Dermis blood vessel endothelial cell (primary cell): Measurements from ENCODE around the gene AKAP13. TPM values are rescaled to one million over a fixed set of nuclear protein-coding genes. Genes with fewer than 3 reads are reported as not detected.
"Not testable (repeated sequence)": the region's sequence is repeated elsewhere in the genome, so short reads cannot be mapped to it uniquely, and the experiment has no call there.

Experiments used
- DNase-seq: peaks from one replicate; pipeline ENCODE4 v3.0.0; 2010
- total RNA-seq: library from RNA; depleted of rRNA; stranded (reverse); fragments of >200 nt; gene quantifications from 2 replicates; pipeline ENCODE4 v1.2.3, GENCODE V29; 2014

AKAP13 gene
- total RNA-seq, 1 donor from 2014 or later, result 77.4 TPM

GRCh38 chr15:85578941-85579701 is 198.7 kb downstream of the AKAP13 start:
- peak; percentile 62 for DNase-seq

- DNase-seq, result no peak
These were observed 199.7 kb downstream of the AKAP13 start for GRCh38 chr15:85579957-85580694.

DNA sequence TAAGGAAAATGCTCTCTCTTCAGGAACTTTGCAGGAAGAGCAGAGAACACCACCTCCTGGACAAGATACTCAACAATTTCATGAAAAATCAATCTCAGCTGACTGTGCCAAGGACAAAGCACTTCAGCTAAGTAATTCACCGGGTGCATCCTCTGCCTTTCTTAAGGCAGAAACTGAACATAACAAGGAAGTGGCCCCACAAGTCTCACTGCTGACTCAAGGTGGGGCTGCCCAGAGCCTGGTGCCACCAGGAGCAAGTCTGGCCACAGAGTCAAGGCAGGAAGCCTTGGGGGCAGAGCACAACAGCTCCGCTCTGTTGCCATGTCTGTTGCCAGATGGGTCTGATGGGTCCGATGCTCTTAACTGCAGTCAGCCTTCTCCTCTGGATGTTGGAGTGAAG is 200.5 kb downstream of the AKAP13 start:
- peak; percentile 65 for DNase-seq

DNA sequence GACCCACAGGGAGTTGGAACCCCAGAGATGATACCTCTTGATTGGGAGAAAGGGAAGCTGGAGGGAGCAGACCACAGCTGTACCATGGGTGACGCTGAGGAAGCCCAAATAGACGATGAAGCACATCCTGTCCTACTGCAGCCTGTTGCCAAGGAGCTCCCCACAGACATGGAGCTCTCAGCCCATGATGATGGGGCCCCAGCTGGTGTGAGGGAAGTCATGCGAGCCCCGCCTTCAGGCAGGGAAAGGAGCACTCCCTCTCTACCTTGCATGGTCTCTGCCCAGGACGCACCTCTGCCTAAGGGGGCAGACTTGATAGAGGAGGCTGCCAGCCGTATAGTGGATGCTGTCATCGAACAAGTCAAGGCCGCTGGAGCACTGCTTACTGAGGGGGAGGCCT is 201.1 kb downstream of the AKAP13 start:
- DNase-seq, result peak; percentile 48

GRCh38 chr15:85582131-85583079 is 202.0 kb downstream of the AKAP13 start:
- peak; percentile 95 for DNase-seq

GRCh38 chr15:85583442-85583841 is 203.0 kb downstream of the AKAP13 start:
- DNase-seq, result no peak

GRCh38 chr15:85583923-85584390 is 203.6 kb downstream of the AKAP13 start:
- peak; percentile 62 for DNase-seq

DNA sequence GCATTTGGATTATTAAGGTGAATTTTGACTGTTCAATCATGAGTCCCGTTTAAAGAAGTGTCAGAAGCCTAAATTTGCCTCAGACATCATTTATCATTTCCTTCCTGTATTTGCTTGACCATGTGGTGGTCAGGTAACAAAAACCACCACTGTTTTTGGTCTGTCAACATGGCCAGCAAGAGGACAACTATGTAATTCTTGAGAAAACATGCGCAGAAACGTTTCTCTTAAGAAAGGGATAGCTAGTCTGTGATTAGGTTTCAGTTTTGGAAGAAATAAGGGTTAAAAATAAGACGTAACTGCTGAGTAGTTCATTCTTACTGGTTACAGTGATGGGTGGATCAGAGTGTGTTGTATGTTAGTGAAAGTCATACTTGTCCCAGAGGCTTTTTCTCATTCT is 204.5 kb downstream of the AKAP13 start:
- no peak for DNase-seq

DNA sequence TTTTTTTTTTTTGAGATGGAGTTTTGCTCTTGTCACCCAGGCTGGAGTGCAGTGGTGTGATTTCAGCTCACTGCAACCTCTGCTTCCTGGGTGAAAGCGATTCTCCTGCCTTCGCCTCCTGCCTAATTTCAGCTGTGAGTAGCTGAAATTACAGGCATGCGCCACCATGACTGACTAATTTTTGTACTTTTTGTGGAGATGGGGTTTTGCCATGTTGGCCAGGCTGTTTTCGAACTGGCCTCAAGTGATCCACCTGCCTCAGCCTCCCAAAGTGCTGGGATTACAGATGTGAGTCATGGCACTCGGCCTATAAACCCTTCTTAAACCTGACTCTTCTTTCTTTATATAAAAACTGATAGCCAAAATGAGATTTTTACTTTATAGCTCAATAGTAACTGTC is 205.8 kb downstream of the AKAP13 start:
- DNase-seq, result not testable (repeated sequence)

DNA sequence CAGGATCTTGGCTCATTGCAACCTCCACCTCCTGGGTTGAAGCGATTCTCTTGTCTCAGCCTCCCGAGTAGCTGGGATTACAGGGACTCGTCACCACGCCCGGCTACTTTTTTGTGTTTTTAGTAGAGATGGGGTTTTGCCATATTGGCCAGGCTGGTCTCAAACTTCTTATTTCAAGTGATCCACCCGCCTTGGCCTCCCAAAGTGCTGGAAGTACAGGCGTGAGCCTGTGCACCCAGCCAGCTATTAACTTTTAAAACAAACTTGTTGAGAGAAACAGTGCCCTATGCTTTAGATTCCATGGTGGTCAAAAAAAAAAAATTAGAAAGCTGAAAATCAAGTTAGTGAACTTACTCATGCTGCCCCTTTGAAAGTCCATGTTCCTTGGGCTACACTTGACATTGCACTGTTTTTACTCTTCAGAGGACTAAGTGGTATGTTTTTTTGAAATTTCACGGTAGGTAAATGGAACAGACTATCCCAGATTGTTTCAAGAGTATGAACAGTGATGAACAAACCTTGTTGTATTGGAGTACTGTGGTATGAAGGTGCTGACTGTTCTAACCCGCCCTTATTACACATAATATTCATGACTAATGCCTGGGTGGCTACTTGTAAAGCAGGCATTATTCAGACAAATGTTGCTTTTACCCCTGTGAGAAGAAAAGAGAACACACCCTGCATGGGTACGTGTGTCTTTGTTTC is 207.5 kb downstream of the AKAP13 start:
- peak; percentile 73 for DNase-seq

DNA sequence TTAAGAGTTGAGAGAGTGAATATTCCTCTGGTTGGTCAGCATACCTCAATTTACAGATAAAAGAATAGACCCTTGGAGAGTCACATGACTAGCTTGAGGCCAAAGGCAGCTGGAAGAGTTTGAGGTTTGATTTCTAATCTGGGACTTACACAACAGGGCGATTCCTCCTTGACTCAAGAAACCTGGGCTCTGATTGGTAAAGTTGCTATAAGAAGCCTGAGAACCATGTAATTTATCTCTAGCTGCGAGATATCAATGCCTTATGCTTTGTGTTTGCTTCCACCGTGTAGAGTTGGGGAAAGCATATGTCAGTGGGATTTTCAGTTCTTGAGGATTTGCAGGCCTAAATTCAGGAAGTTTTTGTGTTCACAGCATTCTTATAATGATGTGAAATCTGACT is 208.3 kb downstream of the AKAP13 start:
- DNase-seq, result no peak

GRCh38 chr15:85589851-85590250 is 209.4 kb downstream of the AKAP13 start:
- DNase-seq, result no peak

- no peak for DNase-seq
These were observed 211.2 kb downstream of the AKAP13 start for GRCh38 chr15:85591622-85592021.

GRCh38 chr15:85592148-85592547 is 211.7 kb downstream of the AKAP13 start:
- peak; percentile 94 for DNase-seq

DNA sequence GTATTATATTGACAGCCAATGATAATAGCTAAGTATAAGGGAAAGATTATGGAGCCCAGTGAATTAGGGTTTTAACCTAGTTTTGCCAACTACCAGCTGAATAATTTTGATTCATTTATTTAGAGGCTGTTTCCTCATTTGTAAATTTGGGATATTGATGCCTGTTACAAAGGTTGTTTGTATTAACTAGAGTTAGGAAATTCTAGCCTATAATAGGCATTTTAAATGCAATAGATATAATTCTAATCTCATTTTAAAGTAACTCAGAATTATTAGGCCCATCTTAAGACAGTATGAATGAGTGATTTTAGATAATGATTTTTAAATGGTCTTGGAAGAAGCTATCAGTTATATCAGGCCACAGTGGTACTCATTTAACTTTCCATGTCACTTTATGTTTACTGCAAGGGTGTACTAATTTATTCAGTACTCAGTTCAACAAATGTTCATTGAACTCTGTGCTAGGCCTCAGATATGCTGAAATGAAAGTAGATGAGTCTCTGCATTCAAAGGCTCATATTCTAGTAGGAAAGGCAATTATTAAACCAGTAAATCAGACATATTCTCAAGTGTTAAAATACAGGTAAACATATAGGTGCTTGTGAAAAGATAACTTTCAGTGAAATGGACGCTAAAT is 213.5 kb downstream of the AKAP13 start:
- DNase-seq, result no peak

DNA sequence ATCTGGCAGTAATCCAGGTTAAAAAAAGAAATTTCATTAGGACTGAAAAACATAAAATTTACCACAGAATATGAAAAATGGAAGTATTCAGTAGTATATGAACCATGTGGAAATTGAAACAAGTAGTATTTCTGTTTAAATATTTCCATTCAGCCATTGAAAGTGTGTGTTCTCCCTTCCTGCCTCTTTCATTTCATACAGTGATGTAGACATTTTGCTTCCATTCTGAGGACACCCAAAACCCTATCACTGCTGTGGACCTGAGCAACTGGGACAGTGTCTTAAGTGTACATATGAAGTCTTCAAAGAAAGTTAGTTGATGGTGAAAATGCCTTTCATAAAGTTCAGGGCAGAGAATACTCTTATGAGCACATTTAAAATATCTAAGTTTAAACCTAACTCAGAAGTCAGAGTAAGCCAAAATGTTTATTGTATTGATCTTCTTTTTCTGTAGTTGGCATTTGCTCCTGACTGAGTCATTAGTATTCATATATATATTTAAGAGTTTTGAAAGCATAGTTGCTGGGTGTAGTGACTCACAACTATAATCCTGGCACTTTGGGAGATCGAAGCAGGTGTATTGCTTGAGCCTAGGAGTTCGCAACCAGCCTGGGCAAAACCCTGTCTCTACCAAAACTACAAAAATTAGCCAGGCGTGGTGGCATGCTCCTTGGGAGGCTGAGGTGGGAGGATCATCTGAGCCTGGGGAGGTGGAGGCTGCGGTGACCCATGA is 215.6 kb downstream of the AKAP13 start:
- no peak for DNase-seq

DNA sequence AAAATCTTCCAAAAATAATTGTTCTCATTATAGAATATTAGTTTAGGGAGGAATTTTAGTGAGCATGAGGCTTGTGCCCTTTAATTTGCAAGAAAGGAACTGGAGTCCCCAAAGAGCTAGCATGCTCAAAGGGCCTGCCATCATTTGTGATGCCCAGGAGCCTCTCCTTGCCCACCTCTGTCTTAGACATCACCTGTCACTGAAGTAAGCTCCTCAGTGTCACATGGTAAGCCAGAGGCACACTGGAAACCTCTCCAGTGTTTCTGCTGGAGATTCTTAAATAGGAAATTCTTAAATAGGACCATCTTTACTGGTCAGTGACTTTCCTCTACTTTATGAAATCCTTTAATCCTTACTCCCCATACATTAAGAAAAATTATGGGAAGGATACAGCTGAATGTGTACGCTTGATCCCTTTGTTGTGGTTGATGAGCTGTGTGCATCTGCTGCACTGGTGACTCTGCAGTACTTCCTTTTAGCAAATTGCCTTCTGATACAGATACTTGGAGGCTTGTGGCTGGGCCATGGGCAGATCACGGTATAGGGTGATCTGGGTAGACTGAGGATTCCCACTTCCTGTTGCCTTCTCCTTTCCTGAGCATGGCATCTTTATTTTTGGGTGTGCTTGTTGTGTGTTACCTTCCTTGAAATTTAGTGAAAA is 216.9 kb downstream of the AKAP13 start:
- no peak for DNase-seq

- DNase-seq, result no peak
These were observed 217.8 kb downstream of the AKAP13 start for GRCh38 chr15:85598219-85598618.

DNA sequence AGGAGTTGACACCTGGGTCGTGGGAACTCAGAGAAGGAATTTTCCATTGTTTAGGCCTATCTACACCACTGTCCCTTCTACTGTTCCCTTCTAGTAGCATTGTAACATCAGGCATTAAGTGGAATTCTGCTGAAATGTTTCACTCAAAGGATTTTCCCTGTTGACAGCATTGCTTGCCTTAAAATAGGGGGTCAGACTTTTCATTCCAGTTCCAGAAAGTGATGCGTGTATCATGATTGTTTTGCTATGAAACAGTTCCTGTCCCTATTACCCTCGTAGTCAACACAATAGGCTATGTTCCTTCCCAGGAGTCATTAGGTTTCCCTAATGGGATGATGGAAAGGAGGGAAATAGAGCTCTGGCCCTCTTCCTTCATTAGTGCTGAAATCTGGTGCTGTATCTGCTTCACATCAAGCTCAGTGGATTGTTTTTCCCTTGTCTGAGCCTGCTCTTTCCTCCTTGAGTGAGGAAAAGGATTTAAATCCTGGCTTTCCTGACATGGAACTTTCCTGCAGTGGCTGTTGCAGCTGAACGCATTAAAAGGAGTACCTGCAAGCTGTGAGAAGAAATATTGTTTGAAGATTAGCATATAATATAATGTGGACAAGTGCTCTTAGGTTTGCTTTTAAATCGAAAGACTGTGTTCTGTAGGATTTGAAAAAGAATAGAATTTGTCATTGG is 218.5 kb downstream of the AKAP13 start:
- peak; percentile 95 for DNase-seq

DNA sequence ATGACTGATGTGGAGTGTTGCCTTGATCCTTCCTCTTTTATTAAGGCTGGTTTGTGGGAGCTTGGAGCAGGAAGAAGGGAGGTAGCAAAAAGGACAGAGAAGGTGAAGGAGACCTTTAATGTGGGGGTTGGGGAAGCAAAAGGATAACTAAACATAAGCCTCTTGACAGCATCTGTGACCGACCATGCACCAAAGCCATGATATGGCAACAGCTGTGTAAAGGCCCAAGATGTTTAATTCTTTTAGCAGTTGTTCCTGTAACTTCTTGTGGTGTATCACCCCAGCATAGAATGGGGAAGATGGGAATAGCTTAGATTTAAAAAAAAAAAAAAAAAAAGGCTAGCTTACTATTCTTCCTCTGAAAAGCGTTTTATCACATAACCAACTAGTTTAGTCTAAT is 219.6 kb downstream of the AKAP13 start:
- DNase-seq, result no peak
